GM23338 (cell line): ENCODE measurements around the gene AOC2. TPM values are rescaled to one million over a fixed set of nuclear protein-coding genes. Genes with fewer than 3 reads are reported as not detected.

ENCODE experiments used
- ATAC-seq: fragments of 200-7000 bp; cut with Tn5 transposase; 3 replicates; pipeline ENCODE4 v1.9.1; 2020
- DNase-seq: peaks from one replicate; pipeline ENCODE4 v3.0.0-alpha.2; 2015; ENCODE audit warnings: low spot score
- H2AFZ ChIP-seq: fragments of 200-600 bp; sonication (generic); 2 replicates; pipeline ENCODE4 v1.8.0; 2016; ENCODE audit warnings: antibody characterized with exemption, mild to moderate bottlenecking, moderate library complexity
- H3F3A ChIP-seq: fragments of 200-600 bp; sonication (generic); replicated peaks from 2 replicates; pipeline ENCODE4 v1.8.0; 2017; ENCODE audit warnings: antibody characterized with exemption, mixed run types, low read depth
- H3K27ac ChIP-seq: fragments of 200-600 bp; sonication (generic); 2 replicates; pipeline ENCODE4 v1.6.1; 2016; ENCODE audit warnings: low read depth
- H3K27me3 ChIP-seq: fragments of 200-600 bp; sonication (generic); 2 replicates; pipeline ENCODE4 v1.8.0; 2016; ENCODE audit warnings: mild to moderate bottlenecking, mixed run types, moderate library complexity; ENCODE audit not compliant: insufficient read depth
- H3K36me3 ChIP-seq: fragments of 200-600 bp; sonication (generic); 2 replicates; pipeline ENCODE4 v1.8.0; 2016; ENCODE audit warnings: mild to moderate bottlenecking; ENCODE audit not compliant: insufficient read depth
- H3K4me1 ChIP-seq: fragments of 200-600 bp; sonication (generic); 2 replicates; pipeline ENCODE4 v1.8.0; 2016; ENCODE audit warnings: mild to moderate bottlenecking, moderate library complexity; ENCODE audit not compliant: insufficient read depth
- H3K4me2 ChIP-seq: fragments of 200-600 bp; sonication (generic); 2 replicates; pipeline ENCODE4 v1.7.1; 2017; ENCODE audit warnings: mixed run types
- H3K4me3 ChIP-seq: fragments of 200-600 bp; sonication (generic); 2 replicates; pipeline ENCODE4 v1.6.1; 2016; ENCODE audit warnings: mixed run types
- H3K79me2 ChIP-seq: fragments of 200-600 bp; sonication (generic); replicated peaks from 2 replicates; pipeline ENCODE4 v1.8.0; 2017; ENCODE audit warnings: mild to moderate bottlenecking; ENCODE audit not compliant: insufficient read depth
- H3K9me2 ChIP-seq: fragments of 200-600 bp; sonication (generic); 2 replicates; pipeline ENCODE4 v1.8.0; 2017; ENCODE audit not compliant: insufficient read depth
- H4K20me1 ChIP-seq: fragments of 200-600 bp; sonication (generic); replicated peaks from 2 replicates; pipeline ENCODE4 v1.8.0; 2017; ENCODE audit warnings: mild to moderate bottlenecking; ENCODE audit not compliant: insufficient read depth
- H3K27ac Mint-ChIP-seq: 2 replicates; pipeline ENCODE4 v1.8.0; 2020; ENCODE audit warnings: inconsistent platforms, mild to moderate bottlenecking, moderate library complexity, mixed read lengths
- H3K27me3 Mint-ChIP-seq: 3 replicates; pipeline ENCODE4 v1.8.0; 2022; ENCODE audit warnings: low read depth, mild to moderate bottlenecking, moderate library complexity, mixed read lengths, inconsistent platforms; ENCODE audit not compliant: insufficient read depth, poor library complexity
- H3K36me3 Mint-ChIP-seq: 3 replicates; pipeline ENCODE4 v1.8.0; 2021; ENCODE audit warnings: low read depth, mild to moderate bottlenecking, inconsistent platforms, moderate library complexity, mixed read lengths
- H3K4me1 Mint-ChIP-seq: 3 replicates; pipeline ENCODE4 v1.8.0; 2020; ENCODE audit warnings: mild to moderate bottlenecking, inconsistent platforms, mixed read lengths
- H3K4me3 Mint-ChIP-seq: 3 replicates; pipeline ENCODE4 v1.8.0; 2021; ENCODE audit warnings: moderate library complexity, mild to moderate bottlenecking, inconsistent platforms, mixed read lengths
- H3K9me3 Mint-ChIP-seq: 3 replicates; pipeline ENCODE4 v1.8.0; 2020; ENCODE audit warnings: moderate library complexity, mild to moderate bottlenecking, inconsistent platforms, mixed read lengths
- CREB1 ChIP-seq: fragments of 250-450 bp; sonication (Bioruptor Pico); IDR thresholded peaks from 2 replicates; pipeline ENCODE4 v1.5.0; 2020; ENCODE audit warnings: low read depth, mild to moderate bottlenecking, moderate library complexity
- CTCF ChIP-seq, 2 experiments: fragments of 200-600 bp in 1 of 2; sonication (generic) in 1 of 2; conservative IDR thresholded peaks; 2 replicates each; pipeline versions ENCODE4 v1.5.1 to v1.6.1; 2016 to 2017; ENCODE audit warnings: antibody characterized with exemption in 2 of 2, low read depth in 2 of 2, mild to moderate bottlenecking in 2 of 2, moderate library complexity in 1 of 2
- ETS1 ChIP-seq: IDR thresholded peaks from 2 replicates; pipeline ENCODE4 v1.6.1; 2016; ENCODE audit warnings: antibody characterized with exemption
- EZH2 ChIP-seq: fragments of 200-600 bp; sonication (generic); IDR thresholded peaks from one replicate; pipeline ENCODE4 v1.8.0; 2017; ENCODE audit warnings: antibody characterized with exemption, mild to moderate bottlenecking, low read depth; ENCODE audit not compliant: unreplicated experiment
- EZH2phosphoT487 ChIP-seq: fragments of 200-600 bp; sonication (generic); IDR thresholded peaks from one replicate; pipeline ENCODE4 v1.8.1; 2018; ENCODE audit warnings: antibody characterized with exemption; ENCODE audit not compliant: unreplicated experiment
- JUNB ChIP-seq: IDR thresholded peaks from one replicate; pipeline ENCODE4 v1.6.1; 2016; ENCODE audit warnings: antibody characterized with exemption; ENCODE audit not compliant: unreplicated experiment
- NANOG ChIP-seq: IDR thresholded peaks from 2 replicates; pipeline ENCODE4 v1.6.1; 2016; ENCODE audit warnings: antibody characterized with exemption, borderline replicate concordance
- POLR2AphosphoS5 ChIP-seq: IDR thresholded peaks from 2 replicates; pipeline ENCODE4 v1.6.1; 2016; ENCODE audit warnings: antibody characterized with exemption, low read depth
- STAT1 ChIP-seq: IDR thresholded peaks from one replicate; pipeline ENCODE4 v1.6.1; 2016; ENCODE audit warnings: antibody characterized with exemption; ENCODE audit not compliant: unreplicated experiment
- ZNF114 ChIP-seq: fragments of 250-450 bp; sonication (Bioruptor Pico); IDR thresholded peaks from 2 replicates; pipeline ENCODE4 v1.5.0; 2020; ENCODE audit warnings: mild to moderate bottlenecking, moderate library complexity
- ZNF331 ChIP-seq: fragments of 250-450 bp; sonication (Bioruptor Pico); IDR thresholded peaks from 2 replicates; pipeline ENCODE4 v1.5.0; 2020; ENCODE audit warnings: low read depth, mild to moderate bottlenecking, moderate library complexity
- polyA plus RNA-seq: library from polyadenylated mRNA; unstranded; fragments of >200 nt; fragmentation: Nextera tagmentation; extraction: Ambion mirVana; gene quantifications from 2 replicates; pipeline ENCODE4 v1.2.1, GENCODE V29; 2016
- total RNA-seq: library from RNA; depleted of rRNA; stranded (reverse); fragments of >200 nt; shearing (Covaris generic); gene quantifications from 2 replicates; pipeline ENCODE4 v1.2.3, GENCODE V29; 2014
- TF ChIP-seq, protein P1 (sequence below): fragments of 250-450 bp; sonication (Bioruptor Pico); IDR thresholded peaks from 2 replicates; pipeline ENCODE4 v1.5.0; 2020; ENCODE audit warnings: mild to moderate bottlenecking, moderate library complexity

Gene AOC2
- total and polyA plus RNA-seq, 2 experiments from 2014 or later = 2.0 to 5.8 TPM

GRCh38 chr17:42849031-42849430 lies 4.7 kb downstream of the AOC2 start:
- DNase-seq (no peak), ATAC-seq (no peak)
- Histone ChIP-seq H3K4me3 (no peak overlapping the region), H4K20me1 (peaks cover 2% of the 10 kb centered on the region; the same call in 1 of the 2 replicates), H3F3A (0 out of 2 replicates have a peak, but pooled peaks cover 5% of the 10 kb centered on the region), H3K4me2 (no peak overlapping the region), H3K27ac (no peak overlapping the region), H3K27me3 (no peaks in the 10 kb centered on the region), H3K36me3 (peaks cover 9% of the 10 kb centered on the region; the same call in 1 of the 2 replicates), H3K79me2 (no peaks in the 10 kb centered on the region), H2AFZ (no peak overlapping the region), H3K4me1 (no peaks in the 10 kb centered on the region), H3K9me2 (no peaks in the 10 kb centered on the region)
- TF ChIP-seq ZNF114 (CRISPR knock-in tag) (no peak), NANOG (no peak)
- no peaks in the 10 kb centered on the region; the same call in 1 of the 3 replicates for H3K9me3 Mint-ChIP-seq
- peaks cover 5% of the 10 kb centered on the region; the same call in 2 of the 3 replicates for H3K4me1 Mint-ChIP-seq
- no peak overlapping the region for H3K27ac Mint-ChIP-seq
- peaks cover 23% of the 10 kb centered on the region for H3K36me3 Mint-ChIP-seq
- H3K27me3 Mint-ChIP-seq = peaks cover 4% of the 10 kb centered on the region
- no peak overlapping the region for H3K4me3 Mint-ChIP-seq

DNA sequence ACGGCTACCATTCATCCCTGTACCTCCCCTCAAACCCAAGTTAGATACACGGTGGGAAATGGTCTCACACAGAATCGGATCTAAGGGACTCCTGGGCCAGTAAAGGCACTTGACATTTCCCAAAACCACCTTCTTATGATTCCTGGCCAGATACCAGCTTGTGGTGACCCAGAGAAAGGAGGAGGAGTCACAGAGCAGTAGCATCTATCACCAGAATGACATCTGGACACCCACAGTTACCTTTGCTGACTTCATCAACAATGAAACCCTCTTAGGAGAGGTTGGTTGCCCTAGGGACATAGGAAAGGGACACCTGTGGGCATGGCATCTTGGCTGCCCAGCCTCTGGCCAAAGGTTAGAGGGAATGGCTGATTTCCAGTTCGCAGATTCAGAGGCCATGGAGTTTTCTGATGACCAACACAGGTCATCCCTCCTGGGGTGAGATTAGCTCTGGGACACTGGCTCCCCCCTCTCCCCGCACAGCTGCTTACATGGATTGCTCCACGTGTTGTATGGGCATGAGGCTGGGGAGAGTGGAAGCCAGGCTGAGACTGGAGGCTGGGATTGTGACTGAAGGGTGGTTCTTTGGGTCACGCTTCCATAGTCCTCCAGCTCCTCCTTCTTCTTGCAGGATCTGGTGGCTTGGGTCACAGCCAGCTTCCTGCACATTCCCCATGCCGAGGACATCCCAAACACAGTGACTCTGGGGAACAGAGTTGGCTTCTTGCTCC lies 5.2 kb downstream of the AOC2 start:
- ATAC-seq (no peak), DNase-seq (no peak)
- Mint-ChIP-seq H3K27me3 (peaks cover 2% of the 10 kb centered on the region), H3K4me3 (no peak overlapping the region), H3K36me3 (peaks cover 17% of the 10 kb centered on the region), H3K4me1 (peaks cover 5% of the 10 kb centered on the region; the same call in 2 of the 3 replicates), H3K27ac (no peak overlapping the region), H3K9me3 (no peaks in the 10 kb centered on the region; the same call in 1 of the 3 replicates)
- Histone ChIP-seq H3K79me2 (no peaks in the 10 kb centered on the region), H3K36me3 (peaks cover 6% of the 10 kb centered on the region; the same call in 1 of the 2 replicates), H3K27ac (no peak overlapping the region), H3K4me1 (no peaks in the 10 kb centered on the region), H3K9me2 (no peaks in the 10 kb centered on the region), H2AFZ (no peak overlapping the region), H3K4me2 (no peak overlapping the region), H3K4me3 (no peak overlapping the region), H3K27me3 (no peaks in the 10 kb centered on the region), H3F3A (0 out of 2 replicates have a peak, but pooled peaks cover 5% of the 10 kb centered on the region), H4K20me1 (no peaks in the 10 kb centered on the region; the same call in 1 of the 2 replicates)
- TF ChIP-seq EZH2 = no peak
- TF ChIP-seq POLR2AphosphoS5 = no peak
- TF ChIP-seq ETS1 = no peak
- no peak for TF ChIP-seq NANOG
- no peak for TF ChIP-seq ZNF114 (CRISPR knock-in tag)
- no peak for TF ChIP-seq ZNF331
- TF ChIP-seq CTCF (conservative IDR thresholded peaks at IDR 0.05; ENCODE audit: low read depth in 2 of 2) = no peak
- TF ChIP-seq EZH2phosphoT487 = no peak
- TF ChIP-seq, protein P1, sequence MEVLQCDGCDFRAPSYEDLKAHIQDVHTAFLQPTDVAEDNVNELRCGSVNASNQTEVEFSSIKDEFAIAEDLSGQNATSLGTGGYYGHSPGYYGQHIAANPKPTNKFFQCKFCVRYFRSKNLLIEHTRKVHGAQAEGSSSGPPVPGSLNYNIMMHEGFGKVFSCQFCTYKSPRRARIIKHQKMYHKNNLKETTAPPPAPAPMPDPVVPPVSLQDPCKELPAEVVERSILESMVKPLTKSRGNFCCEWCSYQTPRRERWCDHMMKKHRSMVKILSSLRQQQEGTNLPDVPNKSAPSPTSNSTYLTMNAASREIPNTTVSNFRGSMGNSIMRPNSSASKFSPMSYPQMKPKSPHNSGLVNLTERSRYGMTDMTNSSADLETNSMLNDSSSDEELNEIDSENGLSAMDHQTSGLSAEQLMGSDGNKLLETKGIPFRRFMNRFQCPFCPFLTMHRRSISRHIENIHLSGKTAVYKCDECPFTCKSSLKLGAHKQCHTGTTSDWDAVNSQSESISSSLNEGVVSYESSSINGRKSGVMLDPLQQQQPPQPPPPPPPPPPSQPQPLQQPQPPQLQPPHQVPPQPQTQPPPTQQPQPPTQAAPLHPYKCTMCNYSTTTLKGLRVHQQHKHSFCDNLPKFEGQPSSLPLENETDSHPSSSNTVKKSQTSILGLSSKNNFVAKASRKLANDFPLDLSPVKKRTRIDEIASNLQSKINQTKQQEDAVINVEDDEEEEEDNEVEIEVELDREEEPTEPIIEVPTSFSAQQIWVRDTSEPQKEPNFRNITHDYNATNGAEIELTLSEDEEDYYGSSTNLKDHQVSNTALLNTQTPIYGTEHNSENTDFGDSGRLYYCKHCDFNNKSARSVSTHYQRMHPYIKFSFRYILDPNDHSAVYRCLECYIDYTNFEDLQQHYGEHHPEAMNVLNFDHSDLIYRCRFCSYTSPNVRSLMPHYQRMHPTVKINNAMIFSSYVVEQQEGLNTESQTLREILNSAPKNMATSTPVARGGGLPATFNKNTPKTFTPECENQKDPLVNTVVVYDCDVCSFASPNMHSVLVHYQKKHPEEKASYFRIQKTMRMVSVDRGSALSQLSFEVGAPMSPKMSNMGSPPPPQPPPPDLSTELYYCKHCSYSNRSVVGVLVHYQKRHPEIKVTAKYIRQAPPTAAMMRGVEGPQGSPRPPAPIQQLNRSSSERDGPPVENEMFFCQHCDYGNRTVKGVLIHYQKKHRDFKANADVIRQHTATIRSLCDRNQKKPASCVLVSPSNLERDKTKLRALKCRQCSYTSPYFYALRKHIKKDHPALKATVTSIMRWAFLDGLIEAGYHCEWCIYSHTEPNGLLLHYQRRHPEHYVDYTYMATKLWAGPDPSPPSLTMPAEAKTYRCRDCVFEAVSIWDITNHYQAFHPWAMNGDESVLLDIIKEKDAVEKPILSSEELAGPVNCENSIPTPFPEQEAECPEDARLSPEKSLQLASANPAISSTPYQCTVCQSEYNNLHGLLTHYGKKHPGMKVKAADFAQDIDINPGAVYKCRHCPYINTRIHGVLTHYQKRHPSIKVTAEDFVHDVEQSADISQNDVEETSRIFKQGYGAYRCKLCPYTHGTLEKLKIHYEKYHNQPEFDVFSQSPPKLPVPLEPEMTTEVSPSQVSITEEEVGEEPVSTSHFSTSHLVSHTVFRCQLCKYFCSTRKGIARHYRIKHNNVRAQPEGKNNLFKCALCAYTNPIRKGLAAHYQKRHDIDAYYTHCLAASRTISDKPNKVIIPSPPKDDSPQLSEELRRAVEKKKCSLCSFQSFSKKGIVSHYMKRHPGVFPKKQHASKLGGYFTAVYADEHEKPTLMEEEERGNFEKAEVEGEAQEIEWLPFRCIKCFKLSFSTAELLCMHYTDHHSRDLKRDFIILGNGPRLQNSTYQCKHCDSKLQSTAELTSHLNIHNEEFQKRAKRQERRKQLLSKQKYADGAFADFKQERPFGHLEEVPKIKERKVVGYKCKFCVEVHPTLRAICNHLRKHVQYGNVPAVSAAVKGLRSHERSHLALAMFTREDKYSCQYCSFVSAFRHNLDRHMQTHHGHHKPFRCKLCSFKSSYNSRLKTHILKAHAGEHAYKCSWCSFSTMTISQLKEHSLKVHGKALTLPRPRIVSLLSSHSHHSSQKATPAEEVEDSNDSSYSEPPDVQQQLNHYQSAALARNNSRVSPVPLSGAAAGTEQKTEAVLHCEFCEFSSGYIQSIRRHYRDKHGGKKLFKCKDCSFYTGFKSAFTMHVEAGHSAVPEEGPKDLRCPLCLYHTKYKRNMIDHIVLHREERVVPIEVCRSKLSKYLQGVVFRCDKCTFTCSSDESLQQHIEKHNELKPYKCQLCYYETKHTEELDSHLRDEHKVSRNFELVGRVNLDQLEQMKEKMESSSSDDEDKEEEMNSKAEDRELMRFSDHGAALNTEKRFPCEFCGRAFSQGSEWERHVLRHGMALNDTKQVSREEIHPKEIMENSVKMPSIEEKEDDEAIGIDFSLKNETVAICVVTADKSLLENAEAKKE (CRISPR knock-in tag) = no peak
- TF ChIP-seq JUNB = no peak
- no peak for TF ChIP-seq STAT1
- TF ChIP-seq CREB1 (CRISPR knock-in tag) = no peak
